Trophoblast cell (in vitro differentiated cells and primary cell): ENCODE data around the gene APBA1.

Source experiments
- DNase-seq, 2 donors: peaks; one replicate each; pipeline ENCODE4 v3.0.0-alpha.2; 2016
- H2AFZ ChIP-seq: 2 replicates; pipeline ENCODE4 v1.6.1; 2013; ENCODE audit warnings: low read length, moderate library complexity, mild to moderate bottlenecking; ENCODE audit not compliant: insufficient read depth, poor library complexity
- H2AK5ac ChIP-seq: 2 replicates; pipeline ENCODE4 v1.6.1; 2013; ENCODE audit warnings: mild to moderate bottlenecking, low read length
- H2BK120ac ChIP-seq: 2 replicates; pipeline ENCODE4 v1.6.1; 2013; ENCODE audit warnings: low read length, mild to moderate bottlenecking, moderate library complexity; ENCODE audit not compliant: insufficient read depth, poor library complexity
- H2BK12ac ChIP-seq: 2 replicates; pipeline ENCODE4 v1.6.1; 2013; ENCODE audit warnings: mild to moderate bottlenecking, low read length, moderate library complexity
- H2BK5ac ChIP-seq: 2 replicates; pipeline ENCODE4 v1.6.1; 2013; ENCODE audit warnings: low read length, low read depth, moderate library complexity, mild to moderate bottlenecking; ENCODE audit not compliant: poor library complexity
- H3K14ac ChIP-seq: 2 replicates; pipeline ENCODE4 v1.6.1; 2013; ENCODE audit warnings: mild to moderate bottlenecking, low read length
- H3K18ac ChIP-seq: 2 replicates; pipeline ENCODE4 v1.6.1; 2013; ENCODE audit warnings: mild to moderate bottlenecking, low read length
- H3K23ac ChIP-seq: 2 replicates; pipeline ENCODE4 v1.6.1; 2013; ENCODE audit warnings: low read length
- H3K27ac ChIP-seq: 2 replicates; pipeline ENCODE4 v1.5.1; 2013; ENCODE audit warnings: low read depth, mild to moderate bottlenecking, inconsistent platforms, low read length, moderate library complexity
- H3K27me3 ChIP-seq: 2 replicates; pipeline ENCODE4 v1.6.1; 2013; ENCODE audit warnings: inconsistent platforms, mild to moderate bottlenecking, low read length, moderate library complexity; ENCODE audit not compliant: insufficient read depth
- H3K36me3 ChIP-seq, 2 experiments: 1 replicate in 1 of 2; 2 replicates in 1 of 2; pipeline ENCODE4 v1.6.1; 2013; ENCODE audit warnings: low read length in 2 of 2, mild to moderate bottlenecking in 2 of 2, moderate library complexity in 1 of 2; ENCODE audit not compliant: insufficient read depth in 2 of 2, control insufficient read depth in 1 of 2
- H3K4ac ChIP-seq: 2 replicates; pipeline ENCODE4 v1.6.1; 2013; ENCODE audit warnings: low read depth, mild to moderate bottlenecking, low read length, moderate library complexity
- H3K4me1 ChIP-seq, 2 experiments: 1 replicate in 1 of 2; 2 replicates in 1 of 2; pipeline ENCODE4 v1.6.1; 2013; ENCODE audit warnings: low read length in 2 of 2, mild to moderate bottlenecking in 2 of 2, moderate library complexity in 1 of 2; ENCODE audit not compliant: insufficient read depth in 2 of 2, control insufficient read depth in 1 of 2
- H3K4me2 ChIP-seq: 2 replicates; pipeline ENCODE4 v1.6.1; 2013; ENCODE audit warnings: inconsistent platforms, mild to moderate bottlenecking, low read length, moderate library complexity
- H3K4me3 ChIP-seq: 2 replicates; pipeline ENCODE4 v1.5.1; 2013; ENCODE audit warnings: mild to moderate bottlenecking, low read depth, low read length, inconsistent platforms
- H3K79me1 ChIP-seq: one replicate; pipeline ENCODE4 v1.6.1; 2013; ENCODE audit warnings: low read length
- H3K79me2 ChIP-seq: 2 replicates; pipeline ENCODE4 v1.6.1; 2013; ENCODE audit warnings: low read length, mild to moderate bottlenecking; ENCODE audit not compliant: control insufficient read depth, insufficient read depth, poor library complexity
- H3K9ac ChIP-seq: 2 replicates; pipeline ENCODE4 v1.6.1; 2013; ENCODE audit warnings: mild to moderate bottlenecking, low read length
- H3K9me3 ChIP-seq: 2 replicates; pipeline ENCODE4 v1.6.1; 2013; ENCODE audit warnings: low read depth, mild to moderate bottlenecking, control low read depth, inconsistent platforms, low read length; ENCODE audit not compliant: insufficient read depth
- H4K12ac ChIP-seq: 2 replicates; pipeline ENCODE4 v1.6.1; 2013; ENCODE audit warnings: low read depth, mild to moderate bottlenecking, low read length, moderate library complexity
- H4K8ac ChIP-seq: 2 replicates; pipeline ENCODE4 v1.6.1; 2013; ENCODE audit warnings: low read depth, mild to moderate bottlenecking, low read length, moderate library complexity
- H4K91ac ChIP-seq: one replicate; pipeline ENCODE4 v1.6.1; 2013; ENCODE audit warnings: low read depth, mild to moderate bottlenecking, low read length, moderate library complexity
- WGBS: extraction: QIAGEN DNeasy Blood & Tissue Kit; methylation state at CpG from one replicate; pipeline ENCODE4 v1.1.7; 2013; ENCODE audit warnings: missing lambda C conversion rate; ENCODE audit not compliant: insufficient read length, insufficient coverage; ENCODE audit errors: extremely low coverage; 5-methylcytosine and 5-hydroxymethylcytosine counted together

Gene APBA1

GRCh38 chr9:69585571-69585970 lies 86.6 kb downstream of the APBA1 start:
- no peak overlapping the region for H3K9ac ChIP-seq
- H2AFZ ChIP-seq, result no peak overlapping the region
- H3K79me1 ChIP-seq, result no peaks in the 10 kb centered on the region
- H3K18ac ChIP-seq, result no peak overlapping the region
- H3K14ac ChIP-seq, result no peak overlapping the region
- no peak overlapping the region for H2AK5ac ChIP-seq
- no peaks in the 10 kb centered on the region for H3K36me3 ChIP-seq
- H3K27ac ChIP-seq, result no peak overlapping the region
- H3K4me2 ChIP-seq, result no peak overlapping the region
- no peak overlapping the region for H3K4ac ChIP-seq
- peaks cover 2% of the 10 kb centered on the region for H3K27me3 ChIP-seq
- H3K9me3 ChIP-seq, result no peaks in the 10 kb centered on the region
- H4K12ac ChIP-seq, result no peak overlapping the region
- H4K91ac ChIP-seq, result no peak overlapping the region
- no peak overlapping the region for H3K23ac ChIP-seq
- H2BK12ac ChIP-seq, result no peak overlapping the region
- no peaks in the 10 kb centered on the region for H3K79me2 ChIP-seq
- H4K8ac ChIP-seq, result no peak overlapping the region
- H3K4me3 ChIP-seq, result peak overlapping the region; percentile 13
- WGBS, result no CpG with 5 or more reads among the region's 2 CpGs
- peaks cover 0 to 3% of the 10 kb centered on the region in 2 experiments for H3K4me1 ChIP-seq
- no peak overlapping the region for H2BK5ac ChIP-seq
- DNase-seq, result no peak
- H2BK120ac ChIP-seq, result no peak overlapping the region

- Histone ChIP-seq H3K18ac (no peak overlapping the region), H3K79me2 (no peaks in the 10 kb centered on the region), H3K9me3 (no peaks in the 10 kb centered on the region), H2AFZ (no peak overlapping the region), H3K4me1 (peaks cover 0 to 3% of the 10 kb centered on the region in 2 experiments), H3K27ac (no peak overlapping the region), H3K79me1 (no peaks in the 10 kb centered on the region), H2BK120ac (no peak overlapping the region), H2BK12ac (no peak overlapping the region), H3K9ac (no peak overlapping the region), H3K23ac (no peak overlapping the region), H3K36me3 (no peaks in the 10 kb centered on the region), H3K27me3 (peaks cover 2% of the 10 kb centered on the region), H2AK5ac (no peak overlapping the region), H2BK5ac (no peak overlapping the region), H3K4me3 (no peak overlapping the region), H3K14ac (no peak overlapping the region), H4K8ac (no peak overlapping the region), H3K4ac (no peak overlapping the region), H4K91ac (no peak overlapping the region), H3K4me2 (no peak overlapping the region), H4K12ac (no peak overlapping the region)
- no peak for DNase-seq
Observed at GRCh38 chr9:69584759-69585158, 87.4 kb downstream of the APBA1 start.

DNA sequence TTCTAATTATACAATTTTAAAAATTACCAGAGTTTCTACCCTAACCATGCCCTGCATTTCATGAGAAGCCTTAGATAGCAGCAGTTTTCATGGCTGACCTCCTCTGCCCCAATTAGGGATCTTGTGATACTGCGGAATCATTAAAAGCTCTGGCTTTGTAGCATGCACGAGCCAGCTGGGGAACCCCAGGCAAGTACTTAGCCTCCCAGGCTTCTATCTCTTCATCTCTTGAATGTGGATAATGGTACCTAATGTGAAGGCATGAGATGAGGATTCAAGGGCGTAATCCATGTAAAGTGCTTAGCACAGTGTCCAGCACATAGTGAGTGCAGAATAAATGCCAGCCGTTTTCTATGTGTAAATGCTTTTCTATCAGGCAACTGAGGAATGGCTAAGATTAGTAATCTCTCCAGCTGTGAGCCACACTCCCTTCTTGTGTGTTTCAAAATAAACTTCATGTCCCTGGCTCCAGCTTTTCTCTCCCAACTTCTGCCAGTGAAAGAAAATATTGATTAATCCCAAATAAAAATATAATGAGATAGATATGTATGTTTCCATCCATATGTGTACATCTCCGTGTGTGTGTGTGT lies 88.4 kb downstream of the APBA1 start:
- H3K18ac ChIP-seq, result no peak overlapping the region
- H2AFZ ChIP-seq, result no peak overlapping the region
- peaks cover 0 to 3% of the 10 kb centered on the region in 2 experiments for H3K4me1 ChIP-seq
- DNase-seq, result no peak
- H3K9ac ChIP-seq, result no peak overlapping the region
- H3K23ac ChIP-seq, result no peak overlapping the region
- no peak overlapping the region for H4K8ac ChIP-seq
- no peak overlapping the region for H3K4ac ChIP-seq
- no peak overlapping the region for H2BK120ac ChIP-seq
- no peak overlapping the region for H3K4me2 ChIP-seq
- no peak overlapping the region for H3K27ac ChIP-seq
- H2BK5ac ChIP-seq, result no peak overlapping the region
- H3K4me3 ChIP-seq, result no peak overlapping the region
- WGBS, result no CpG with 5 or more reads among the region's 5 CpGs
- no peak overlapping the region for H4K91ac ChIP-seq
- H3K27me3 ChIP-seq, result peaks cover 2% of the 10 kb centered on the region
- H3K9me3 ChIP-seq, result no peaks in the 10 kb centered on the region
- no peak overlapping the region for H2AK5ac ChIP-seq
- no peaks in the 10 kb centered on the region for H3K79me2 ChIP-seq
- H4K12ac ChIP-seq, result no peak overlapping the region
- no peaks in the 10 kb centered on the region for H3K79me1 ChIP-seq
- no peaks in the 10 kb centered on the region for H3K36me3 ChIP-seq
- no peak overlapping the region for H3K14ac ChIP-seq
- no peak overlapping the region for H2BK12ac ChIP-seq

DNA sequence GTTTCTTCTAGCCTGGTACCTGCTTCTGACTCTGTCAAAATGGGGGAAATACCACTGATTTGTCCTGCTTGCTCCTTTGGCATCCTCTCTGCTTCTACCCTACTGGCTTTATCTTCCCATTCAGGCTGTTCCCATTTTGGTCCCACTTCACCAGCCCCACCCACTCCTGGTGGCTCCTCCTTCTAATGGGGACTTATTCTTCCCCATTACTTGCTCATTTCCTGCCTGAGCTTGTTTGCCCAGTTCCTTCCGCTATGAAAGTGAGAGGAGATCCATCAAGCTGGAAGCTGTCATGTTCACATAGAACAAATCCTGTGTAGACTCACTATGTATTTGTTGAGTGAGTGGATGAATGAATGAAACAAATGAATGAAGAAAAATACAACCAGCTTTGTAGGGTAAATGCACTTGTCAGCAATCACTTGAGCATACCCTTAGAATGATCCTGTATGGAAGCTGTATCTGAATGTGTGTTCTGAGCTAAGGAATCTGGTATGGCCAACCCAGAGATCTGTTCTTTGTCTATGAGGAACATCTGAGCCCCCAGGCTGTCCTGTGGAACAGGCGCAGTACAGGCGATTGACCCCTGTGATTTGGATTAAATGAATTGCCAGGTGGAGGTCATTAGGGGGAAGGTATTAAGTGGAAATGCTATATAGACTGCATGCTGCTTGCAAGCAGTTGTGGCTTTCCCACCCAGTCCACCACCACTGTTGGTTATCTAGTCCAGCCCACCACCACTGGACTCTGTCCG lies 89.5 kb downstream of the APBA1 start:
- Histone ChIP-seq H2AK5ac (no peak overlapping the region), H2BK12ac (no peak overlapping the region), H4K91ac (no peak overlapping the region), H3K23ac (no peak overlapping the region), H2BK5ac (no peak overlapping the region), H3K4me1 (peaks cover 0 to 3% of the 10 kb centered on the region in 2 experiments), H3K79me1 (no peaks in the 10 kb centered on the region), H3K27me3 (peaks cover 6% of the 10 kb centered on the region), H2BK120ac (no peak overlapping the region), H3K27ac (no peak overlapping the region), H3K9me3 (no peaks in the 10 kb centered on the region), H3K18ac (no peak overlapping the region), H4K8ac (no peak overlapping the region), H3K36me3 (no peaks in the 10 kb centered on the region), H3K4me3 (no peak overlapping the region), H3K79me2 (no peaks in the 10 kb centered on the region), H3K9ac (no peak overlapping the region), H3K14ac (no peak overlapping the region), H4K12ac (no peak overlapping the region), H3K4me2 (no peak overlapping the region), H3K4ac (no peak overlapping the region), H2AFZ (no peak overlapping the region)
- no CpG with 5 or more reads among the region's 4 CpGs for WGBS
- no peak for DNase-seq
